Chondrocyte (in vitro differentiated cells): ENCODE results near the gene PTCSC3. TPM values are rescaled to one million over a fixed set of nuclear protein-coding genes. Genes with fewer than 3 reads are reported as not detected.

Experiments
- DNase-seq: peaks from one replicate; pipeline ENCODE4 v3.0.0; 2021; ENCODE audit warnings: mixed read lengths, low spot score
- H3K27ac Mint-ChIP-seq: one replicate; pipeline ENCODE4 v1.8.0; 2021; ENCODE audit warnings: mild to moderate bottlenecking, moderate library complexity, mixed read lengths; ENCODE audit not compliant: unreplicated experiment
- H3K27me3 Mint-ChIP-seq: 2 replicates; pipeline ENCODE4 v1.8.0; 2021; ENCODE audit warnings: low read depth, mixed read lengths
- H3K36me3 Mint-ChIP-seq: 2 replicates; pipeline ENCODE4 v1.8.0; 2021; ENCODE audit warnings: low read depth, mixed read lengths
- H3K4me1 Mint-ChIP-seq: 2 replicates; pipeline ENCODE4 v1.8.0; 2021; ENCODE audit warnings: low read depth, mild to moderate bottlenecking, mixed read lengths
- H3K4me3 Mint-ChIP-seq: one replicate; pipeline ENCODE4 v1.8.0; 2021; ENCODE audit warnings: mild to moderate bottlenecking, moderate library complexity, mixed read lengths; ENCODE audit not compliant: unreplicated experiment
- H3K9me3 Mint-ChIP-seq: 2 replicates; pipeline ENCODE4 v1.8.0; 2021; ENCODE audit warnings: low read depth, mixed read lengths
- CTCF ChIP-seq: fragments of 200-600 bp; sonication (generic); IDR thresholded peaks from 2 replicates; pipeline ENCODE4 v1.5.0; 2021; ENCODE audit warnings: antibody characterized with exemption, mild to moderate bottlenecking, moderate library complexity
- total RNA-seq: library from RNA; stranded (reverse); gene quantifications from 3 replicates; pipeline ENCODE4 v1.2.1, GENCODE V29; 2021

Gene PTCSC3
- total RNA-seq, 1 donor from 2014 or later, result not detected

- H3K4me1 Mint-ChIP-seq, result peaks cover 10% of the 10 kb centered on the region
- no peak for TF ChIP-seq CTCF
- no peaks in the 10 kb centered on the region for H3K36me3 Mint-ChIP-seq
Measured at GRCh38 chr14:36094963-36095362, 81.6 kb downstream of the PTCSC3 start.

GRCh38 chr14:36091096-36091495, 85.4 kb downstream of the PTCSC3 start:
- TF ChIP-seq CTCF, result peak; percentile 18
- Mint-ChIP-seq H3K27me3 (no peaks in the 10 kb centered on the region), H3K9me3 (no peaks in the 10 kb centered on the region), H3K4me3 (no peak overlapping the region), H3K4me1 (peaks cover 10% of the 10 kb centered on the region), H3K36me3 (no peaks in the 10 kb centered on the region), H3K27ac (no peak overlapping the region)
- DNase-seq, result no peak

More at GRCh38 chr14:36094963-36095362, 81.6 kb downstream of the PTCSC3 start:
- DNase-seq, result no peak
- Mint-ChIP-seq H3K27ac (no peak overlapping the region), H3K9me3 (no peaks in the 10 kb centered on the region), H3K27me3 (peaks cover under 1% of the 10 kb centered on the region), H3K4me3 (no peak overlapping the region)

- no peak for DNase-seq
- no peak for TF ChIP-seq CTCF
- Mint-ChIP-seq H3K36me3 (no peaks in the 10 kb centered on the region), H3K4me3 (no peak overlapping the region), H3K27me3 (peaks cover 2% of the 10 kb centered on the region), H3K9me3 (no peaks in the 10 kb centered on the region), H3K4me1 (peaks cover 10% of the 10 kb centered on the region), H3K27ac (no peak overlapping the region)
Measured at GRCh38 chr14:36087411-36087810, 89.1 kb downstream of the PTCSC3 start.

- Mint-ChIP-seq H3K4me3 (no peak overlapping the region), H3K27me3 (peaks cover 2% of the 10 kb centered on the region), H3K36me3 (no peaks in the 10 kb centered on the region), H3K4me1 (peaks cover 10% of the 10 kb centered on the region), H3K27ac (no peak overlapping the region), H3K9me3 (no peaks in the 10 kb centered on the region)
- no peak for DNase-seq
- no peak for TF ChIP-seq CTCF
Measured at GRCh38 chr14:36086629-36087395, 89.7 kb downstream of the PTCSC3 start.

- Mint-ChIP-seq H3K9me3 (no peaks in the 10 kb centered on the region), H3K27me3 (peaks cover 8% of the 10 kb centered on the region), H3K27ac (no peak overlapping the region), H3K36me3 (no peaks in the 10 kb centered on the region), H3K4me3 (no peak overlapping the region), H3K4me1 (peaks cover under 1% of the 10 kb centered on the region)
- no peak for DNase-seq
- no peak for TF ChIP-seq CTCF
Measured at GRCh38 chr14:36085861-36086260, 90.7 kb downstream of the PTCSC3 start.

Other genes starting within 250 kb of the PTCSC3 start
- gene MBIP, start 143.9 kb upstream of the PTCSC3 start, total RNA-seq, result 19.4 to 23.0 TPM (median 21.9 TPM) in 3 replicates